Measurements from ENCODE around the gene AQP11. TPM values are rescaled to one million over a fixed set of nuclear protein-coding genes. Genes with fewer than 3 reads are reported as not detected.

AQP11 gene
- total and polyA plus RNA-seq, 4 donors: 4.7 to 16.6 (median 12.4) TPM

GRCh38 chr11:77559686-77560401, 29.9 kb upstream of the AQP11 start:
- H3K36me3 ChIP-seq (ENCODE audit: control insufficient read depth in 4 of 4, insufficient read depth in 3 of 4, low read depth in 1 of 4, low read length in 3 of 4): no peaks in the 10 kb centered on the region
- H3K4me1 ChIP-seq (ENCODE audit: control insufficient read depth in 4 of 4, insufficient read depth in 4 of 4, low read length in 3 of 4): no peaks in the 10 kb centered on the region
- no peak for DNase-seq (ENCODE audit: low spot score)
- H3K27me3 ChIP-seq (ENCODE audit: control insufficient read depth in 4 of 4, insufficient read depth in 4 of 4, low read length in 3 of 4): no peaks in the 10 kb centered on the region
- no peak for TF ChIP-seq SP1 (IDR thresholded peaks at IDR 0.05)
- no peak for TF ChIP-seq EGR1 (IDR thresholded peaks at IDR 0.05; ENCODE audit: low read depth in 2 of 2)
- TF ChIP-seq, protein P1, sequence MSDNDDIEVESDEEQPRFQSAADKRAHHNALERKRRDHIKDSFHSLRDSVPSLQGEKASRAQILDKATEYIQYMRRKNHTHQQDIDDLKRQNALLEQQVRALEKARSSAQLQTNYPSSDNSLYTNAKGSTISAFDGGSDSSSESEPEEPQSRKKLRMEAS (IDR thresholded peaks at IDR 0.05): no peak
- TF ChIP-seq HNF4G (IDR thresholded peaks at IDR 0.05): no peak
- TF ChIP-seq TAF1 (conservative IDR thresholded peaks at IDR 0.05): no peak
- TF ChIP-seq FOXA2 (IDR thresholded peaks at IDR 0.05): no peak
- no peak for TF ChIP-seq HNF4A (conservative IDR thresholded peaks at IDR 0.05)
- no peak for TF ChIP-seq REST (IDR thresholded peaks at IDR 0.05)
- no peak for TF ChIP-seq YY1 (IDR thresholded peaks at IDR 0.05)
- no peak for TF ChIP-seq ZBTB33 (IDR thresholded peaks at IDR 0.05)
- TF ChIP-seq JUND (IDR thresholded peaks at IDR 0.05): no peak
- TF ChIP-seq ATF3 (IDR thresholded peaks at IDR 0.05): no peak
- no peak for TF ChIP-seq RAD21 (IDR thresholded peaks at IDR 0.05)
- no peak overlapping the region for H3K9ac ChIP-seq (ENCODE audit: low read depth in 1 of 2, low read length in 2 of 2)
- H3K4me3 ChIP-seq (ENCODE audit: low read depth in 1 of 3, low read length in 3 of 3): no peak overlapping the region
- H3K9me3 ChIP-seq (ENCODE audit: control insufficient read depth in 4 of 4, low read length in 3 of 4): no peaks in the 10 kb centered on the region
- WGBS: 90% methylated on average over 6 of the region's 6 CpGs
- no peak overlapping the region for H3K27ac ChIP-seq (ENCODE audit: low read depth in 1 of 2, low read length in 2 of 2)

- no peak overlapping the region for H3K4me3 ChIP-seq (ENCODE audit: low read depth in 1 of 3, low read length in 3 of 3)
- no peaks in the 10 kb centered on the region for H3K9me3 ChIP-seq (ENCODE audit: control insufficient read depth in 4 of 4, low read length in 3 of 4)
- no peak overlapping the region for H3K27ac ChIP-seq (ENCODE audit: low read depth in 1 of 2, low read length in 2 of 2)
- 93% methylated on average over 2 of the region's 2 CpGs for WGBS
- no peaks in the 10 kb centered on the region for H3K36me3 ChIP-seq (ENCODE audit: control insufficient read depth in 4 of 4, insufficient read depth in 3 of 4, low read depth in 1 of 4, low read length in 3 of 4)
- no peak for DNase-seq (ENCODE audit: low spot score)
- H3K27me3 ChIP-seq (ENCODE audit: control insufficient read depth in 4 of 4, insufficient read depth in 4 of 4, low read length in 3 of 4): no peaks in the 10 kb centered on the region
- no peaks in the 10 kb centered on the region for H3K4me1 ChIP-seq (ENCODE audit: control insufficient read depth in 4 of 4, insufficient read depth in 4 of 4, low read length in 3 of 4)
- H3K9ac ChIP-seq (ENCODE audit: low read depth in 1 of 2, low read length in 2 of 2): no peak overlapping the region
- no peak for TF ChIP-seq RAD21 (IDR thresholded peaks at IDR 0.05)
- TF ChIP-seq CTCF (IDR thresholded peaks at IDR 0.05; ENCODE audit: low read depth, low read length, missing input control): no peak
- TF ChIP-seq REST (IDR thresholded peaks at IDR 0.05): no peak
- no peak for TF ChIP-seq NR2F2 (IDR thresholded peaks at IDR 0.05)
- no peak for TF ChIP-seq RXRA (IDR thresholded peaks at IDR 0.05)
- TF ChIP-seq FOXA2 (IDR thresholded peaks at IDR 0.05): no peak
- no peak for TF ChIP-seq FOXA1 (IDR thresholded peaks at IDR 0.05)
- TF ChIP-seq, protein P1 (IDR thresholded peaks at IDR 0.05): no peak
- no peak for TF ChIP-seq YY1 (IDR thresholded peaks at IDR 0.05)
- no peak for TF ChIP-seq JUND (IDR thresholded peaks at IDR 0.05)
- no peak for TF ChIP-seq HNF4A (conservative IDR thresholded peaks at IDR 0.05)
- no peak for TF ChIP-seq GABPA (IDR thresholded peaks at IDR 0.05 in 1 of 2, conservative IDR thresholded peaks at IDR 0.05 in 1 of 2)
Measured at GRCh38 chr11:77560605-77561004, 29.1 kb upstream of the AQP11 start.

All from liver (tissue), 9 donors.